GM18505 (cell line): ENCODE results near the gene ACSF3.
"Not testable (repeated sequence)": the region's sequence is repeated elsewhere in the genome, so short reads cannot be mapped to it uniquely, and the experiment has no call there.

Source experiments
- ATAC-seq: cut with Tn5 transposase; IDR thresholded peaks from one replicate; pipeline ENCODE4 v1.9.1; 2021; ENCODE audit not compliant: unreplicated experiment
- POLR2A ChIP-seq: IDR thresholded peaks from 4 replicates; pipeline ENCODE4 v1.6.1; 2011; ENCODE audit warnings: borderline replicate concordance; ENCODE audit not compliant: insufficient read depth, insufficient read length; ENCODE audit errors: extremely low read depth

ACSF3 gene

GRCh38 chr16:89187032-89187769 lies 93.5 kb downstream of the ACSF3 start:
- no peak for ATAC-seq

DNA sequence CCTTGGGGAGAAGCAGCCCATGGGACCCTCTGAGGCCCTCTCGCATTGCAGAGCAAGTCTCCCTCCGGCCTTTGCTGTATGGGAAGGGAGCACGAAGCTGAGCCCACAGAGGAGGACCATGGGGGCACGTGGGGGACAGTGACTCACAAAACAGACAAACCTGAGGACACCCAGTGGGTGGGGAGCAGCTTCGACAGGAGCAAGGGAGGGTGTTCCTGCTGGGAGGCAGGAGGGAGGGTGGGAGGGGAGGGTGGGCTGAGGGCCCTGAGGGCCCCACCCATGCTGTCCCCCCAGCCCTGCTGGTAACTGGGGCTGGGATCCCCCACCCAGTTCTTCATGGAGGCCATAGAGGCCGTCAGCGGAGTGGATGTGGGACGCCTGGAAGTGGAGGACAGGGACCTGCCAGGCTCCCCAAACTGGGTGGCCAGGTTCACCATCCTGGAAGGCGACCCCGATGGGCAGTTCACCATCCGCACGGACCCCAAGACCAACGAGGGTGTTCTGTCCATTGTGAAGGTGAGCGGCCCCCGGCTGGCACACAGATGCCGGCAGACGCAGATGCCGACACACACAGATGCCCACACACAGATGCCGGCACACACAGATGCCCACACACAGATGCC lies 94.2 kb downstream of the ACSF3 start:
- no peak for ATAC-seq
- no peak for TF ChIP-seq POLR2A

More at GRCh38 chr16:89187032-89187769, 93.5 kb downstream of the ACSF3 start:
- TF ChIP-seq POLR2A = no peak

GRCh38 chr16:89188471-89189357 lies 95.1 kb downstream of the ACSF3 start:
- not testable (repeated sequence) for ATAC-seq

- TF ChIP-seq POLR2A = no peak
- ATAC-seq = no peak
Observed at GRCh38 chr16:89189358-89190025, 95.8 kb downstream of the ACSF3 start.

GRCh38 chr16:89190150-89190958 lies 96.7 kb downstream of the ACSF3 start:
- ATAC-seq = no peak
- TF ChIP-seq POLR2A = no peak

- TF ChIP-seq POLR2A = no peak
- ATAC-seq = no peak
Observed at GRCh38 chr16:89191033-89191900, 97.6 kb downstream of the ACSF3 start.

- TF ChIP-seq POLR2A = no peak
- no peak for ATAC-seq
Observed at GRCh38 chr16:89191901-89192185, 98.2 kb downstream of the ACSF3 start.

- not testable (repeated sequence) for ATAC-seq
Observed at GRCh38 chr16:89192186-89192955, 98.7 kb downstream of the ACSF3 start.

GRCh38 chr16:89192956-89193575 lies 99.4 kb downstream of the ACSF3 start:
- ATAC-seq = no peak
- no peak for TF ChIP-seq POLR2A

DNA sequence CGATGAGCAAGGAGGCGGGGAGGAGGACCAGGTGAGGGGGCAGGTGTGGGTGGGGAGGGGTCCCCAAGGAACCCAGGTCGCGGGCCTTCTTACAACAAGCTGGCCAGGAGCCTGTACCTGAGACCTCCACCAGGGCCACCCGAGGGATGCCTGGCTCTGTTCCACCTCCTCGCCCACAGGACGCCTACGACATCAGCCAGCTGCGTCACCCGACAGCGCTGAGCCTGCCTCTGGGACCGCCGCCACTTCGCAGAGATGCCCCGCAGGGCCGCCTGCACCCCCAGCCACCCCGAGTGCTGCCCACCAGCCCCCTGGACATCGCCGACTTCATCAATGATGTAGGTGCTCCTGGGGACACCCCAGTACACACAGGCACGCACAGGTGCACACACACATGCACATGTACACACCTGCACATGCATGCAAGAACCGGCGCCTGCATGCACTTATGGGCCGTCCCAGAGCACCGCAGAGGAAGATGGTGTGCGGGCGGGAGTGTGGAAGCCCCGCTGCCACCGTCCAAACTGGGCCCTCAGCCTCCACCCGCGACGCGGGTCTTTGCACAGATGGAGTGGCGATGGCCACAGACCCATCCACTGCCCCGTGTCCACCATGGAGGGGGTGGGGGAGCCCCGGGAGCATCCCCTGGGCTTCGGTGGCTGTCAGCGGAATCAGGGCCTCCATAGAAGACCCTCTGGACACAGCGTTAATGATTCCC lies 100.1 kb downstream of the ACSF3 start:
- no peak for ATAC-seq

More for the DNA sequence above, 100.1 kb downstream of the ACSF3 start:
- TF ChIP-seq POLR2A = no peak
